GM12878 (cell line): ENCODE data around the gene UBE2QL1. TPM values are rescaled to one million over a fixed set of nuclear protein-coding genes. Genes with fewer than 3 reads are reported as not detected.

Experiments
- CBX3 ChIP-seq: fragments of 200-600 bp; sonication (generic); IDR thresholded peaks from 2 replicates; pipeline ENCODE4 v1.6.1; 2016; ENCODE audit warnings: low read depth, borderline replicate concordance
- EP300 ChIP-seq, 2 experiments: fragments of 150-350 bp in 1 of 2; IDR thresholded peaks; 2 replicates each; pipeline ENCODE4 v1.6.1; 2011 to 2012; ENCODE audit warnings: low read depth in 2 of 2, low read length in 2 of 2, borderline replicate concordance in 1 of 2, improper control_type of control experiment in 1 of 2, inconsistent platforms in 1 of 2; ENCODE audit not compliant: control insufficient read depth in 1 of 2
- FOS ChIP-seq: IDR thresholded peaks from 3 replicates; pipeline ENCODE4 v1.6.1; 2011; ENCODE audit warnings: borderline replicate concordance; ENCODE audit not compliant: insufficient read length; ENCODE audit errors: extremely low read depth
- IRF4 ChIP-seq: IDR thresholded peaks from 2 replicates; pipeline ENCODE4 v1.6.1; 2011; ENCODE audit warnings: low read depth, low read length
- JUNB ChIP-seq: IDR thresholded peaks from 2 replicates; pipeline ENCODE4 v1.6.1; 2016; ENCODE audit warnings: antibody characterized with exemption, mild to moderate bottlenecking
- MEF2B ChIP-seq: fragments of 450-650 bp; IDR thresholded peaks from 2 replicates; pipeline ENCODE4 v1.6.1; 2018; ENCODE audit warnings: mild to moderate bottlenecking, moderate library complexity; ENCODE audit not compliant: partially characterized antibody, poor library complexity, severe bottlenecking
- MYB ChIP-seq: fragments of 150-350 bp; IDR thresholded peaks from 2 replicates; pipeline ENCODE4 v1.6.1; 2014; ENCODE audit warnings: mild to moderate bottlenecking, low read depth, low read length, borderline replicate concordance
- NR2F1 ChIP-seq: fragments of 450-650 bp; conservative IDR thresholded peaks from 2 replicates; pipeline ENCODE4 v1.6.1; 2017; ENCODE audit warnings: mild to moderate bottlenecking
- NRF1 ChIP-seq: conservative IDR thresholded peaks from 2 replicates; pipeline ENCODE4 v1.6.1; 2011; ENCODE audit warnings: mild to moderate bottlenecking, low read depth, low read length, improper control_type of control experiment
- RAD21 ChIP-seq: IDR thresholded peaks from 2 replicates; pipeline ENCODE4 v1.6.1; 2011; ENCODE audit warnings: mild to moderate bottlenecking, low read depth, low read length, moderate library complexity; ENCODE audit not compliant: insufficient read depth
- SUPT20H ChIP-seq: IDR thresholded peaks from 2 replicates; pipeline ENCODE4 v1.6.1; 2011; ENCODE audit warnings: low read depth, mild to moderate bottlenecking, low read length, moderate library complexity, borderline replicate concordance; ENCODE audit not compliant: control insufficient read depth
- YY1 ChIP-seq: IDR thresholded peaks from 2 replicates; pipeline ENCODE4 v1.6.1; 2011; ENCODE audit warnings: low read depth, mild to moderate bottlenecking, low read length
- polyA plus RNA-seq, 11 experiments: library from polyadenylated mRNA; depleted of rRNA in 4 of 11; unstranded in 6 of 11; stranded (reverse) in 5 of 11; fragments of >200 nt; fragmentation: Nextera tagmentation in 4 of 11; fragmentation: Illumina TruSeq in 1 of 11; extraction: Ambion mirVana in 4 of 11; extraction: Trizol in 1 of 11; gene quantifications; 1 replicate in 1 of 11; 2 replicates in 10 of 11; pipeline versions ENCODE4 v1.2.1 to v1.2.3, GENCODE V29; 2011 to 2016; ENCODE audit warnings: inconsistent platforms in 2 of 11, missing spikeins in 2 of 11, low read depth in 1 of 11
- total RNA-seq, 4 experiments: library from RNA; depleted of rRNA in 3 of 4; stranded (reverse); fragments of >200 nt in 3 of 4; fragmentation: Illumina TruSeq in 1 of 4; extraction: Trizol in 1 of 4; gene quantifications; 2 replicates each; pipeline versions ENCODE4 v1.2.1 to v1.2.3, GENCODE V29; 2013 to 2021
- TF ChIP-seq, protein P1 (sequence below): IDR thresholded peaks from 2 replicates; pipeline ENCODE4 v1.6.1; 2011; ENCODE audit warnings: borderline replicate concordance, low read depth, mild to moderate bottlenecking, moderate library complexity, low read length; ENCODE audit not compliant: insufficient read depth, poor library complexity, severe bottlenecking
- TF ChIP-seq, protein P2 (sequence below): fragments of 450-650 bp; IDR thresholded peaks from 2 replicates; pipeline ENCODE4 v1.6.1; 2014; ENCODE audit warnings: mild to moderate bottlenecking
- TF ChIP-seq, protein P3 (sequence below): fragments of 450-650 bp; conservative IDR thresholded peaks from 2 replicates; pipeline ENCODE4 v1.6.1; 2017; ENCODE audit warnings: mild to moderate bottlenecking, moderate library complexity
- TF ChIP-seq, protein P4 (sequence below): fragments of 150-350 bp; IDR thresholded peaks from 2 replicates; pipeline ENCODE4 v1.6.1; 2016; ENCODE audit warnings: low read depth, low read length

UBE2QL1 gene
- total and polyA plus RNA-seq, 10 of the 15 experiments (the other 5 are each of a cell fraction or from before 2014, with no cell fraction given), result 0.03 to 0.62 (median 0.04) TPM; not detected in 6

DNA sequence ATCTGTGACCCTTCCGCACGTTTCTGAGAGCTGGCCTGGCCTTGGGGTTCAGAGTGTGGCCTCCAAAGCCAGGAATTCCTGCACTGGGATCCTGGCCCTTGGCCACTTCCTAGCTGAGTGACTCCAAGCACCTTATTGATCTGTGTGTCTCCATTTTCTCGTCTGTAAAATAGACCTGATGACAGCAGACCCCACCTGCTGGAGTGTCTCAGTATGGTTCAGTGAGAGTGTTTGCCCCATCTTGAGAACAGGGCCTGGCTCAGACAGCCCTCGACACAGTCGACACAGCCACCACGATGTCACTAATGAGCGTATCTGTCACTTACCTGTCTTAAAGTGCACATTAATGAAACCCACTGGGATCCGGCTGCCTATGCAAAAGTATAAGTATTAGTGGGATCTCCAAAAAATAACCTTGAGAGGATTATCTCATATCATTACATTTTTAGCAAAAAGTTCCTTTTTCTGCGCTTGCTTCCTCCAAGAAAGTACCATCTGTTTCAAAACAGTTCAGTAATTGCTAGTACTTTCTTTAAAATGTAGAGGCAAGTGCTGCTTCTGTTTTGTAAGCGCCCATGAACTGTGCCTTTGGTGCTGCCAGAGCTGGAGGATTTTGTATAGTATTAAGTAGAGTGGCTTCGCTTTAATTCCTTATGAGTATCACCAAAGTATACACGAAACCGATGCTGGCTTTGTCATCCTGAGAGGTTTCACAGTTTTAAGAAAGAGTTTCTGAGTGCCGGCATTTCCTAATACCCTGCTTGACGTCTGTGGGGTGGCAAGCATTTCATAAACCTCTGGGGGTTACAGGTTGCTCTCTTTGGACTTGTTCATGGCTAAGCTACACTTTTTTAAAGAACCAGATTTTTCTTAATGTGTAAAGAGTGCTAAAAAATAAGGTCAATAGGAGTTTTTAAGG, 31.7 kb downstream of the UBE2QL1 start (continued):
- TF ChIP-seq RAD21, result peak; percentile 44
- peak; percentile 78 for TF ChIP-seq JUNB
- TF ChIP-seq EP300 (IDR thresholded peaks at IDR 0.05; ENCODE audit: borderline replicate concordance in 1 of 2, control insufficient read depth in 1 of 2, low read depth in 2 of 2, low read length in 2 of 2), result peak; percentile 28 to 58; a peak in 1 of 4 replicates
- TF ChIP-seq, protein P1, sequence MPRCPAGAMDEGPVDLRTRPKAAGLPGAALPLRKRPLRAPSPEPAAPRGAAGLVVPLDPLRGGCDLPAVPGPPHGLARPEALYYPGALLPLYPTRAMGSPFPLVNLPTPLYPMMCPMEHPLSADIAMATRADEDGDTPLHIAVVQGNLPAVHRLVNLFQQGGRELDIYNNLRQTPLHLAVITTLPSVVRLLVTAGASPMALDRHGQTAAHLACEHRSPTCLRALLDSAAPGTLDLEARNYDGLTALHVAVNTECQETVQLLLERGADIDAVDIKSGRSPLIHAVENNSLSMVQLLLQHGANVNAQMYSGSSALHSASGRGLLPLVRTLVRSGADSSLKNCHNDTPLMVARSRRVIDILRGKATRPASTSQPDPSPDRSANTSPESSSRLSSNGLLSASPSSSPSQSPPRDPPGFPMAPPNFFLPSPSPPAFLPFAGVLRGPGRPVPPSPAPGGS, result no peak
- TF ChIP-seq NR2F1, result no peak
- TF ChIP-seq MYB, result no peak
- TF ChIP-seq, protein P2, sequence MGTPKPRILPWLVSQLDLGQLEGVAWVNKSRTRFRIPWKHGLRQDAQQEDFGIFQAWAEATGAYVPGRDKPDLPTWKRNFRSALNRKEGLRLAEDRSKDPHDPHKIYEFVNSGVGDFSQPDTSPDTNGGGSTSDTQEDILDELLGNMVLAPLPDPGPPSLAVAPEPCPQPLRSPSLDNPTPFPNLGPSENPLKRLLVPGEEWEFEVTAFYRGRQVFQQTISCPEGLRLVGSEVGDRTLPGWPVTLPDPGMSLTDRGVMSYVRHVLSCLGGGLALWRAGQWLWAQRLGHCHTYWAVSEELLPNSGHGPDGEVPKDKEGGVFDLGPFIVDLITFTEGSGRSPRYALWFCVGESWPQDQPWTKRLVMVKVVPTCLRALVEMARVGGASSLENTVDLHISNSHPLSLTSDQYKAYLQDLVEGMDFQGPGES, result no peak
- TF ChIP-seq IRF4, result peak; percentile 30; the same call in 1 of the 2 replicates
- TF ChIP-seq MEF2B, result peak; percentile 73
- no peak for TF ChIP-seq CBX3
- TF ChIP-seq, protein P3, sequence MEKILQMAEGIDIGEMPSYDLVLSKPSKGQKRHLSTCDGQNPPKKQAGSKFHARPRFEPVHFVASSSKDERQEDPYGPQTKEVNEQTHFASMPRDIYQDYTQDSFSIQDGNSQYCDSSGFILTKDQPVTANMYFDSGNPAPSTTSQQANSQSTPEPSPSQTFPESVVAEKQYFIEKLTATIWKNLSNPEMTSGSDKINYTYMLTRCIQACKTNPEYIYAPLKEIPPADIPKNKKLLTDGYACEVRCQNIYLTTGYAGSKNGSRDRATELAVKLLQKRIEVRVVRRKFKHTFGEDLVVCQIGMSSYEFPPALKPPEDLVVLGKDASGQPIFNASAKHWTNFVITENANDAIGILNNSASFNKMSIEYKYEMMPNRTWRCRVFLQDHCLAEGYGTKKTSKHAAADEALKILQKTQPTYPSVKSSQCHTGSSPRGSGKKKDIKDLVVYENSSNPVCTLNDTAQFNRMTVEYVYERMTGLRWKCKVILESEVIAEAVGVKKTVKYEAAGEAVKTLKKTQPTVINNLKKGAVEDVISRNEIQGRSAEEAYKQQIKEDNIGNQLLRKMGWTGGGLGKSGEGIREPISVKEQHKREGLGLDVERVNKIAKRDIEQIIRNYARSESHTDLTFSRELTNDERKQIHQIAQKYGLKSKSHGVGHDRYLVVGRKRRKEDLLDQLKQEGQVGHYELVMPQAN, result no peak
- no peak for TF ChIP-seq FOS
- no peak for TF ChIP-seq NRF1
- TF ChIP-seq, protein P4, sequence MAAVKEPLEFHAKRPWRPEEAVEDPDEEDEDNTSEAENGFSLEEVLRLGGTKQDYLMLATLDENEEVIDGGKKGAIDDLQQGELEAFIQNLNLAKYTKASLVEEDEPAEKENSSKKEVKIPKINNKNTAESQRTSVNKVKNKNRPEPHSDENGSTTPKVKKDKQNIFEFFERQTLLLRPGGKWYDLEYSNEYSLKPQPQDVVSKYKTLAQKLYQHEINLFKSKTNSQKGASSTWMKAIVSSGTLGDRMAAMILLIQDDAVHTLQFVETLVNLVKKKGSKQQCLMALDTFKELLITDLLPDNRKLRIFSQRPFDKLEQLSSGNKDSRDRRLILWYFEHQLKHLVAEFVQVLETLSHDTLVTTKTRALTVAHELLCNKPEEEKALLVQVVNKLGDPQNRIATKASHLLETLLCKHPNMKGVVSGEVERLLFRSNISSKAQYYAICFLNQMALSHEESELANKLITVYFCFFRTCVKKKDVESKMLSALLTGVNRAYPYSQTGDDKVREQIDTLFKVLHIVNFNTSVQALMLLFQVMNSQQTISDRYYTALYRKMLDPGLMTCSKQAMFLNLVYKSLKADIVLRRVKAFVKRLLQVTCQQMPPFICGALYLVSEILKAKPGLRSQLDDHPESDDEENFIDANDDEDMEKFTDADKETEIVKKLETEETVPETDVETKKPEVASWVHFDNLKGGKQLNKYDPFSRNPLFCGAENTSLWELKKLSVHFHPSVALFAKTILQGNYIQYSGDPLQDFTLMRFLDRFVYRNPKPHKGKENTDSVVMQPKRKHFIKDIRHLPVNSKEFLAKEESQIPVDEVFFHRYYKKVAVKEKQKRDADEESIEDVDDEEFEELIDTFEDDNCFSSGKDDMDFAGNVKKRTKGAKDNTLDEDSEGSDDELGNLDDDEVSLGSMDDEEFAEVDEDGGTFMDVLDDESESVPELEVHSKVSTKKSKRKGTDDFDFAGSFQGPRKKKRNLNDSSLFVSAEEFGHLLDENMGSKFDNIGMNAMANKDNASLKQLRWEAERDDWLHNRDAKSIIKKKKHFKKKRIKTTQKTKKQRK, result no peak
- peak; percentile 72 for TF ChIP-seq YY1
- TF ChIP-seq SUPT20H, result no peak
